NCI-H524 treated with DMSO at 0.1 percent for 48 hours (cell line): Measurements from ENCODE around the gene ZNF330.

Source experiments
- DNase-seq: peaks from one replicate; lab custom pipeline; 2025; lab: John Stamatoyannopoulos, UW

The ZNF330 gene

DNA sequence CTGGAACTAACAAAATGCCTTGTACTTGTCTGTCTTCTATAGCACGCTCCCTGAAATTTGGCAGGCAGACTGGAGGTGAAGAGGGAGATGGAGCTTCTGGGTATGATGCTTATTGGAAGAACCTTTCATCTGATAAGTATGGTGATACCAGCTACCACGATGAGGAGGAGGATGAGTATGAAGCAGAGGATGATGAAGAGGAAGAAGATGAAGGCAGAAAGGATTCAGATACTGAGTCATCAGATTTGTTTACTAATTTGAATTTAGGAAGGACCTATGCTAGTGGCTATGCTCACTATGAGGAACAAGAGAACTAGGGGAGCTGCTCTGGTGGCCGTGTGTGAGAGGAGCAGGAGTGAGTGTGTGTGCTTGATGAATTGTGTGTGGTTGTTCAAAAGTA, 13.0 kb downstream of the ZNF330 start:
- no peak for DNase-seq

DNA sequence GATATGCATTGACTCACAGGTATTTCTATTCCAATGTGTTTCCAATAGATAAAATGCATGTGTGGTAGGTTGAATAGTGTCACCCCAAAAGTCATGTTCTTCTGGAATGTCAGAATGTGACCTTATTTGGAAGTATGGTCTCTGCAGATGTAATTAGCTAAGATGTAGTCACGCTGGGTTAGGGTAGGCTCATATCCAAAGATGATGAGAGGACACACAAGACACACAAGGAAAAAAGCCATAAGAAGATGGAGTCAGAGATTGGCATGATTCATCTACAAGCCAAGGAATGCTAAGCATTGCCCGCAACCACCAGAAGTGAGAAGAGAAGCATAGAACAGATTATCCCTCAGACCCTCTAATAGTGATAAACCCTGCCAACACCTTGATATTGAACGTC, 17.5 kb downstream of the ZNF330 start:
- DNase-seq: no peak

DNA sequence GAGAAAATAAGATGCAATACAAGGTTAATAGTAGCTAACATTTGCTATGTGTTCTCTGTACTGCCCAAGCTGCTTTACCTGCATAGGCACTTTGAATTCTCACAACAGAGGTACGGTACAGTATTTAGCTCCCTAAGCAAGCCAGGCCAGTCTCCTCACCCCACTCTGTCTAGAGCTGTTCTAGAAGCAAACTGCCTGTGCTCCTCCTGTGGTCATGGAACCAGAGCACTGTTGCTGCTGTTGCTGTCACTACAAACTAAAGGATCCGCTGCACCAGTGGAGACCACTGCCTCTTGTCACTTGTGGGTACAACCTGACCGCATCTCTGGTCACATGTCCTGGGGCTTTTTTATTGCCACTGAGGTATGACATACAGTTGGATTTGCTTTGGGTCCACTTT, 19.6 kb downstream of the ZNF330 start:
- DNase-seq: no peak

DNA sequence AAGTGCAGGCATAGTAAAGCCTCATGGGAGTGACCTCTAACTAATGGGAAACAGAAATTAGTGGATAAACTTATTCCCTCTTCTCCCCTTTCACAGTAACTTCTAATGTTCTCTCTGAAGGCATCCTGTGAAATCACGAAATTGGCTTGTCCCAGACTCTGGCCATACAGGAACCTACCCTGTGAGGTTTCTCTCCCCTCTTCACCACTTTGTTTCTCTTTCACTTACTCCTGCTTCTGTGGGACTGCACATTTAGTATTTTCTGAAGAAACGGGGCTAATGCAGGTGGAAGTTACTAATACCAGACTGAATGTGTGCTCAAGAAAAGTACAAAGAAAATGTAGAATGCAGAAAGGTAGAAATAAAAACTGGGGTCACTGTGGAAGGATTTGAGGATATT, 20.0 kb downstream of the ZNF330 start:
- no peak for DNase-seq

DNA sequence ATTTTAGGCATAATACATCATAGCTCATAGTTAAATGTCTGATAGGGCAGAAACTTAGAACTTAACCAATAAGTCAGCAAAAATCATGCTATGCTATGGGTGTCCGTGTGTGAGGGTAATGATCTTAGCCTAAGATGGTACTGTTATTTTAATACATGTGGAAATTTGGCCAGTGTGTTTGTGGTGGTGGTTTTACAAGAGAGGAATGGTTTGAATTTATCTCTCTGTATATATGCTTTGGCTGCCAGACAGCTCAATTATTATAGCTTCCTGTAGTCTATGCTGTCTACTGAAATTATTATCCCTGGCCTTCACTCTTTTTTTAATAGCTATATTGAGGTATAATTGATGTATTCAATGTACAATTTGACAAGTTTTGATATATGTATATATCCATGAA, 21.3 kb downstream of the ZNF330 start:
- no peak for DNase-seq

DNA sequence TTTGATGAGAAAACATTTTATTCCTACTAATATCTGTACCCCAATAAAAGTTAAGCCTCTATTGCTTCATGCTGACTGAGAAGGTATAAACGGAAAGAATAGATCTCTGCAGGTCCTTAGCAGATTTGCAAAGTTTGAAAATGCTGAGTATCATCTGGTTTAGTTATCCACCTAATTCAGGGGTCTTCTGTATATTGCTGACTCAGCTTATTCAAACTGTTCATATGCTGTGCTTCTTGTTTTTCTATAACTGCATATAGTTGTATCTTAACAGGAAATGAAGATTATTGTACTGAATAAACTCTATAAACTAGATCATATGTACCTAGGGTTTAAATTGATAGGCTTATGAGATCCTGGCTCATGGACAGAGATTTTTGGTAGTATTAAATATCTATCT, 23.7 kb downstream of the ZNF330 start:
- no peak for DNase-seq

DNA sequence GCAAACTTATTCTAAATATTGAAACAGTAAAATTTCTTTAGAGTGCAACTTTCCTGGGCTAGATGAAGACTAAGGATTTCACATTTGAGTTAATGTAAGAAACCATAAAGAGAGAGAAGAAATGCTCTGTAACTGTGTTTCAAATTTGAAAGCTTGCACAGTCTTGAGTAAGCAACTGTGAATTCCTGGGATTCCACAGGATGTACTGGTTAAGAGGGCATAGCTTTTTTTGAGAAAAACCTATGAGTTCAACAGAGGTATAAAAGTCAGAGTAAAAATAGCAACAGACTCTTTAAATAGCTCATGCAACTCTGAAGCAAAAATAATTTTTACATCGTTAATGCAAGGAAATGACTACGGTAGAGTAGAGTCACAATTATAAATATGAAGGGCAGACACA, 25.5 kb downstream of the ZNF330 start:
- no peak for DNase-seq

DNA sequence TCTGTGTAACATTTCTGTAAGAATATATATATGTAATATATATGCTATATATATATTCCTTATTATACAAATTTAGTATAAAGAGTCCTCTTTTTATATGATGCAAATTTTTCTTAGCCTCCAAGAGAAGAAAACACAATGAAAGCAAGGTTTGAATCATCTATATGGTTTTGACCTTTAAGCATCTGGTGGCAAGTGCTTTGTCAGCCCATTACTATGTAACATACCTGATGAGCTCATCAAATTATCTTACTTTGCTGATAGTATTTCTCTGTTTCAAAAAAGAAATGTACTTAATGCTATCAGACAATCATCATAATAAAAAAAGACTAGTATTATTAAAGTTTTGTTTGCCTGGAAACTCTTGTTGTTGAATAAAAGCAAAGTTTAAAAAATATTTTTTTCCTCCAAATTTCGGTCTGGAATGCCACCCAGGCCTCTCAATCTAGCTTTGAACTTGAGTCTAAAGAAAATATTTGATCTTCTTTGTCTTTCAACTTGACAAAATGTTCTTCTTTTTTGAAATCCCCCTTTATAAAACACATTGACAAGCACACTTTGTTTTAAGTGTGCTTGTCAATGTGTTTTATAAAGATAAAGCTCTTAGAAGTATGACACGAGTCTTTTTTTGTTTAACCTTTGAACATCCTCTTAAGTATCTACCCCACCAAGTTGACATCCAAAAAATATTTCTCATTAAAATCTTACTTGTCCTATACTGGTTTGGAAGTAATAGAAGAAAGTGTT, 26.2 kb downstream of the ZNF330 start:
- no peak for DNase-seq

DNA sequence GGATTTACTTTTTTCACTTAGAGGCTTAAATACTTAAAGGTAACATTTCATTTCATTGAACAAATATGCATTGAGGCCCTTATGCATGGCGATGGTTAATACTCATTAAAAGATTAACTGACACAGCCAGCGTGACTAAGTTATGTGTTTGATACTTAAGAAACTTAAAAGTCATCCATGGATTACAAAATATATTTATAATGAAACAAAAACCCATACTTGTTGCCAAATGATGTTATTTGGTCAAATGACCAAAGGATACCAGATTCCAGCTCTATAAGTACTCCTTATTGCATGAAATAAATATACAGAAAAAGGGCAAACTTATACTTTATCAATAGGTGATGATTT, 26.7 kb downstream of the ZNF330 start:
- DNase-seq: no peak

DNA sequence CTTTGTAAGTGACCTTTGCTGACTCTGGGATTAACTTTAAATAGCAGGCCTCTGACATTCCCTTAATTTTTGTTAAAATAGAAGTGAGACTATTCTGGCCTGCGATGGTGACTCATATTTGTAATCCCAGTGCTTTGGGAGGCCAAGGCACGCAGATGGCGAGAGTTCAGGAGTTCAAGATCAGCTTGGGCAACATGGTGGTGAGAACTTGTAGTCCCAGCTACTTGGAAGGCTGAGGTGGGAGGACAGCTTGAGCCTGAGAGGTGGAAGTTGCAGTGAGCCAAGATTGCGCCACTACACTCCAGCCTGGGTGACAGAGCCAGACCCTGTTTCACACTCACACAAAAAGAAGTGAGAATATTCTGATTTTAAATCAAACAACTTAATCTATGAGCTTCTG, 27.3 kb downstream of the ZNF330 start:
- DNase-seq: no peak

DNA sequence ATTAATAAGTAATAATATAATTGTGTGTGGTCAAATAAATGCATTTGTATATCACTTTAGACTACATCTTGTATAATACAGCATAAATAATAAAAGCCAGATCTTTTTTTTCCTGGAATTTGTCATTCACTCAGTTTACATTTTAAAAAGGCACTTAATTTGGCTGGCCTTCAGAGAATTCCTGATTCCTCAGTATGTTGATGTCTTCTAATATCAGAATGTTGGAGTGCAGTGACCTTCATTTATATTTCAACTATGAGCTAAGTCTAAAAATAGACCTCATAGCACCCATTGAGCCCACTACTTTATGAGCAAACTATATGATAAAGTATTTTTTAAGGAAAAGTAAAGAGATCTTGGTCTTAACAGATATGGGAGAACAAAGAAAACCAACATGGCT, 27.8 kb downstream of the ZNF330 start:
- no peak for DNase-seq

DNA sequence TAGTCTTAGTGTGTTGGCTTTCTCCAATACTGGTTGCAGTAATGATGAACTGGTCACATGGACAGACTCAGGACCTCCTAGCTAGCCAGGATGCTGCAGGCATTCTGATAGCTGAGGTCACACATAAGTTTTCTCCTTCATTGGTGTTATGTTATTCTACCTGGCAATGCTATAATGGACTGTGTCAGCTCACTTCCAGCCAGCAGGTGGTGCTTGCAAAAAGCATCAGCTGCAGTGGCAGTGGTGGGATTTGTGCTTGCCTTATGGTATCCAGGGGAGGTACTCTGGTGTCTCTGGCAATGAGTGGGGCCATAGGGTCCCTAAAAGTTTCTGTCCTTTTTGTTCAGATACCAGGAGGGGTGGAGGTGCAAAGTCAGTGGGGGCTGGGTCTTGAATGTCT, 33.6 kb downstream of the ZNF330 start:
- DNase-seq: no peak

DNA sequence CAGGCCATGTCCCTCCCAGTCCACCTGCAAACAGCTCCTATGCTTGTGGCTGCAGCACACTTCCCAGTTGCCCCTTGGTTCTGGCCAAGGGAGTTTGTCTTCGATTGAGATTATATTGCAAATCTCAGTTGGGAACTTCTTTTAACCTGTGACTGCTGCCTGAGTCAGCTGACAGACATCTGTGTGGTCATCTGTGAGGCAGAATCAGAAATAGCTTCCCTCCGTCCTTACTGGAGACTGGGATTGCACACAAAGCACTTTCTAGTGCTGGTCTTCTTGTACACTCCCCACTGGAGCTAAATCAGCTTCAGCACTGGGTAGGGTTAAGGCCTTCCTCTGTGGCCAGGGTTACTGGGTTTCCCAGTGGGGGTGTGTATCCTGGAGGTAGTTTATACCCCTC, 34.3 kb downstream of the ZNF330 start:
- DNase-seq: no peak

DNA sequence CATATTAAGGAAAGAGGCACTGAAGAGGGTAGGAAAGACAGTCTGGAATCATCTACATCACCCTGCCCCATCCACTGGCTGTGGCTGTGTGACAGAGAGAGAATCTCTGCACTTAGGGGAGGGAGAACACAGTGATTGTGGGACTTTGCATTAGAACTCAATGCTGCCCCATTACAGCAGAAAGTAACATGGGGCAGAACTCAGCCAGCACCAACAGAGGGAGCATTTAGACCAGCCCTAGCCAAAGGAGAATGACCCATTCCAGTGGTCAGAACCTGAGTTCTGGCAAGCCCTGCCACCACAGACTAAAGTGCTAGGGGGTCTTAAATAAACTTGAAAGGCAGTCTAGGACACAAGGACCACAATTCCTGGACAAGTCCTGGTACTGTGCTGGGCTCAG, 37.9 kb downstream of the ZNF330 start:
- DNase-seq: no peak

DNA sequence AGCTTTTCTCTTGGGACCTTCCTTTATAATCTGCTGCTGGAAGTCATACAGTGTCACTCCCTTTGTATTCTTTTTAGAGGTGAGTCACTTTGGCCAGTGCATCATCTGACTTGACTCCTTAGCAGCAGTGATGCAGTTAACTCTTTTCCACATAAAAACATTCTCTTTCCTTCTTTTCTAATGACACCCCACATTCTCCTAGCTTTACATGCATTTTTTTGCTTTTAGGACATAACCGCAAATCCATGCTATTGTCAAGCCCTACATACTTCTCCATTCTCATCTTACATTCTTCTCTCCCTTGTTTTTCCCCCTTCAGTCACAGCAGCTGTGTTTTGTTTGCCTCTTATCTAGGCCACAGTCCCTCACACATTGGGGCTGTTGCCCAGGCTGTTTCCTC, 55.1 kb downstream of the ZNF330 start:
- DNase-seq: no peak

DNA sequence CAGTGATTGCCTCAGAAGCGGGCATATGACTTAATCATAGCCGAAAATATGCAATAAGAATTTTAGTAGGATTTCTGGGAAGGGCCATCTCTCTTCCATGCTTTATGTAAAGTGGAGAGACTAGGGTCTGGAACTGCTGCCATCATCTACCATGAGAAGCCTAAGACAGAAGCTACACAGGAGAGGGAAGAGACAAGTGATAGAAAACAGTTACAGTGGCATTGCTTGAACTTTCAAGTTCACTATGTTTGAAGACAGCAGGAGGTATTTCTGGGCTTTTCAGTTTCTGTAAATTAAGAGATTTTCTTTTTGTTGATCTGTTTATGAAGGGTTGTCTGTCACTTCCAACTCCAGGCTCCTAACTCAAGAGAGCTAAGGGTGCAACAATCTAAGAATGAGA, 62.5 kb downstream of the ZNF330 start:
- DNase-seq: no peak

DNA sequence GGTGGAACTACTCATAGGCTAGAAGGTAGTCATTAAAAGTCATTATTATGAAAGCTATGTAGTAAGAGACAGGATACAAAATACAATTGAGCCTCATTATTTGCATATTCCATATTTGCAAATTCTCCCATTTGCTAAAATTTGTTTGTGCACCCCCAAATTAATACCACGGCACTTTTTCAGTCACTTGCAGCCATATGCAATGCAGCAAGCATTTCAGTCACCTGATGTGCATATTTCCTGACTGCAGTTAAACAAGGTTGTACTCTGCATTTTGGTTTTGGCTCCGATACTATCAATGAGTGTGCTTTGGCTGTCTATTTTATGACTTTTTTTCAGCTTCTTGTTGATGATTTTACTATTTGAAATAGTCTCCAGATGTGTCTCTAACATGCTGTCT, 62.9 kb downstream of the ZNF330 start:
- no peak for DNase-seq
